Measurements from ENCODE around the gene H2AZ2.

- TF ChIP-seq CTCF (IDR thresholded peaks at IDR 0.05; ENCODE audit: borderline replicate concordance, extremely low read depth, low read length, poor library complexity, severe bottlenecking): no peak
- TF ChIP-seq EZH2 (IDR thresholded peaks at IDR 0.05; ENCODE audit: borderline replicate concordance, low read depth, low read length, severe bottlenecking): no peak
Measured at GRCh38 chr7:44799939-44800338, 47.9 kb downstream of the H2AZ2 start.

All from DND-41 (cell line).